GM23338 (cell line): ENCODE data around the gene PRR11. TPM values are rescaled to one million over a fixed set of nuclear protein-coding genes. Genes with fewer than 3 reads are reported as not detected.
A peak's percentile ranks its signal among the peaks of the same experiment; 100 is the strongest.

Experiments
- ATAC-seq: fragments of 200-7000 bp; cut with Tn5 transposase; 3 replicates; pipeline ENCODE4 v1.9.1; 2020
- DNase-seq: peaks from one replicate; pipeline ENCODE4 v3.0.0-alpha.2; 2015; ENCODE audit warnings: low spot score
- H2AFZ ChIP-seq: fragments of 200-600 bp; sonication (generic); 2 replicates; pipeline ENCODE4 v1.8.0; 2016; ENCODE audit warnings: antibody characterized with exemption, mild to moderate bottlenecking, moderate library complexity
- H3F3A ChIP-seq: fragments of 200-600 bp; sonication (generic); replicated peaks from 2 replicates; pipeline ENCODE4 v1.8.0; 2017; ENCODE audit warnings: antibody characterized with exemption, mixed run types, low read depth
- H3K27ac ChIP-seq: fragments of 200-600 bp; sonication (generic); 2 replicates; pipeline ENCODE4 v1.6.1; 2016; ENCODE audit warnings: low read depth
- H3K27me3 ChIP-seq: fragments of 200-600 bp; sonication (generic); 2 replicates; pipeline ENCODE4 v1.8.0; 2016; ENCODE audit warnings: mild to moderate bottlenecking, mixed run types, moderate library complexity; ENCODE audit not compliant: insufficient read depth
- H3K36me3 ChIP-seq: fragments of 200-600 bp; sonication (generic); 2 replicates; pipeline ENCODE4 v1.8.0; 2016; ENCODE audit warnings: mild to moderate bottlenecking; ENCODE audit not compliant: insufficient read depth
- H3K4me1 ChIP-seq: fragments of 200-600 bp; sonication (generic); 2 replicates; pipeline ENCODE4 v1.8.0; 2016; ENCODE audit warnings: mild to moderate bottlenecking, moderate library complexity; ENCODE audit not compliant: insufficient read depth
- H3K4me2 ChIP-seq: fragments of 200-600 bp; sonication (generic); 2 replicates; pipeline ENCODE4 v1.7.1; 2017; ENCODE audit warnings: mixed run types
- H3K4me3 ChIP-seq: fragments of 200-600 bp; sonication (generic); 2 replicates; pipeline ENCODE4 v1.6.1; 2016; ENCODE audit warnings: mixed run types
- H3K79me2 ChIP-seq: fragments of 200-600 bp; sonication (generic); replicated peaks from 2 replicates; pipeline ENCODE4 v1.8.0; 2017; ENCODE audit warnings: mild to moderate bottlenecking; ENCODE audit not compliant: insufficient read depth
- H3K9me2 ChIP-seq: fragments of 200-600 bp; sonication (generic); 2 replicates; pipeline ENCODE4 v1.8.0; 2017; ENCODE audit not compliant: insufficient read depth
- H4K20me1 ChIP-seq: fragments of 200-600 bp; sonication (generic); replicated peaks from 2 replicates; pipeline ENCODE4 v1.8.0; 2017; ENCODE audit warnings: mild to moderate bottlenecking; ENCODE audit not compliant: insufficient read depth
- H3K27ac Mint-ChIP-seq: 2 replicates; pipeline ENCODE4 v1.8.0; 2020; ENCODE audit warnings: inconsistent platforms, mild to moderate bottlenecking, moderate library complexity, mixed read lengths
- H3K27me3 Mint-ChIP-seq: 3 replicates; pipeline ENCODE4 v1.8.0; 2022; ENCODE audit warnings: low read depth, mild to moderate bottlenecking, moderate library complexity, mixed read lengths, inconsistent platforms; ENCODE audit not compliant: insufficient read depth, poor library complexity
- H3K36me3 Mint-ChIP-seq: 3 replicates; pipeline ENCODE4 v1.8.0; 2021; ENCODE audit warnings: low read depth, mild to moderate bottlenecking, inconsistent platforms, moderate library complexity, mixed read lengths
- H3K4me1 Mint-ChIP-seq: 3 replicates; pipeline ENCODE4 v1.8.0; 2020; ENCODE audit warnings: mild to moderate bottlenecking, inconsistent platforms, mixed read lengths
- H3K4me3 Mint-ChIP-seq: 3 replicates; pipeline ENCODE4 v1.8.0; 2021; ENCODE audit warnings: moderate library complexity, mild to moderate bottlenecking, inconsistent platforms, mixed read lengths
- H3K9me3 Mint-ChIP-seq: 3 replicates; pipeline ENCODE4 v1.8.0; 2020; ENCODE audit warnings: moderate library complexity, mild to moderate bottlenecking, inconsistent platforms, mixed read lengths
- CREB1 ChIP-seq: fragments of 250-450 bp; sonication (Bioruptor Pico); IDR thresholded peaks from 2 replicates; pipeline ENCODE4 v1.5.0; 2020; ENCODE audit warnings: low read depth, mild to moderate bottlenecking, moderate library complexity
- POLR2AphosphoS5 ChIP-seq: IDR thresholded peaks from 2 replicates; pipeline ENCODE4 v1.6.1; 2016; ENCODE audit warnings: antibody characterized with exemption, low read depth
- ZNF114 ChIP-seq: fragments of 250-450 bp; sonication (Bioruptor Pico); IDR thresholded peaks from 2 replicates; pipeline ENCODE4 v1.5.0; 2020; ENCODE audit warnings: mild to moderate bottlenecking, moderate library complexity
- ZNF331 ChIP-seq: fragments of 250-450 bp; sonication (Bioruptor Pico); IDR thresholded peaks from 2 replicates; pipeline ENCODE4 v1.5.0; 2020; ENCODE audit warnings: low read depth, mild to moderate bottlenecking, moderate library complexity
- polyA plus RNA-seq: library from polyadenylated mRNA; unstranded; fragments of >200 nt; fragmentation: Nextera tagmentation; extraction: Ambion mirVana; gene quantifications from 2 replicates; pipeline ENCODE4 v1.2.1, GENCODE V29; 2016
- total RNA-seq: library from RNA; depleted of rRNA; stranded (reverse); fragments of >200 nt; shearing (Covaris generic); gene quantifications from 2 replicates; pipeline ENCODE4 v1.2.3, GENCODE V29; 2014
- TF ChIP-seq, protein P1 (sequence below): fragments of 250-450 bp; sonication (Bioruptor Pico); IDR thresholded peaks from 2 replicates; pipeline ENCODE4 v1.5.0; 2020; ENCODE audit warnings: mild to moderate bottlenecking, moderate library complexity
- TF ChIP-seq, protein P2 (sequence below), 2 experiments: fragments of 200-600 bp in 1 of 2; sonication (generic) in 1 of 2; conservative IDR thresholded peaks; 2 replicates each; pipeline versions ENCODE4 v1.5.1 to v1.6.1; 2016 to 2017; ENCODE audit warnings: antibody characterized with exemption in 2 of 2, low read depth in 2 of 2, mild to moderate bottlenecking in 2 of 2, moderate library complexity in 1 of 2

Gene PRR11
- total and polyA plus RNA-seq, 2 experiments from 2014 or later, result 42.7 to 55.9 TPM

DNA sequence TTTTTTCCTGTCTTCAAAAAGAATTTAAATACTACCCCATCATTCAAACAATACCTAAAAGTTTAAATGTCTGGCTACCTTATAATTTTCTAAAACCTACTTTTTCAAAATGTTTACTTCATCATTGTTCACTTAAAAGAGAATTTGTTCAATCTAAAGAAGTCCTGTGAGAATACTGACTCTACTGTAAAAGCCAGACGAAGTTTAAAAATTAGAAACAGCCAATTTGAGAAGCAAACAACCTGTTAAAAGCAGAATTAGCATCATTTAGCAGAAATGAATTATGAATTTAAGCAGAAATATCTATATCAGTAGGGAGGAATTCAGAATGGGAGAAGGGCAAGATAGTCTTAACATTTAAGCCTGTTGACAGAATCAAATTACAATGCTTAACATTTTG lies 2.6 kb upstream of the PRR11 start (continued):
- TF ChIP-seq, protein P1, sequence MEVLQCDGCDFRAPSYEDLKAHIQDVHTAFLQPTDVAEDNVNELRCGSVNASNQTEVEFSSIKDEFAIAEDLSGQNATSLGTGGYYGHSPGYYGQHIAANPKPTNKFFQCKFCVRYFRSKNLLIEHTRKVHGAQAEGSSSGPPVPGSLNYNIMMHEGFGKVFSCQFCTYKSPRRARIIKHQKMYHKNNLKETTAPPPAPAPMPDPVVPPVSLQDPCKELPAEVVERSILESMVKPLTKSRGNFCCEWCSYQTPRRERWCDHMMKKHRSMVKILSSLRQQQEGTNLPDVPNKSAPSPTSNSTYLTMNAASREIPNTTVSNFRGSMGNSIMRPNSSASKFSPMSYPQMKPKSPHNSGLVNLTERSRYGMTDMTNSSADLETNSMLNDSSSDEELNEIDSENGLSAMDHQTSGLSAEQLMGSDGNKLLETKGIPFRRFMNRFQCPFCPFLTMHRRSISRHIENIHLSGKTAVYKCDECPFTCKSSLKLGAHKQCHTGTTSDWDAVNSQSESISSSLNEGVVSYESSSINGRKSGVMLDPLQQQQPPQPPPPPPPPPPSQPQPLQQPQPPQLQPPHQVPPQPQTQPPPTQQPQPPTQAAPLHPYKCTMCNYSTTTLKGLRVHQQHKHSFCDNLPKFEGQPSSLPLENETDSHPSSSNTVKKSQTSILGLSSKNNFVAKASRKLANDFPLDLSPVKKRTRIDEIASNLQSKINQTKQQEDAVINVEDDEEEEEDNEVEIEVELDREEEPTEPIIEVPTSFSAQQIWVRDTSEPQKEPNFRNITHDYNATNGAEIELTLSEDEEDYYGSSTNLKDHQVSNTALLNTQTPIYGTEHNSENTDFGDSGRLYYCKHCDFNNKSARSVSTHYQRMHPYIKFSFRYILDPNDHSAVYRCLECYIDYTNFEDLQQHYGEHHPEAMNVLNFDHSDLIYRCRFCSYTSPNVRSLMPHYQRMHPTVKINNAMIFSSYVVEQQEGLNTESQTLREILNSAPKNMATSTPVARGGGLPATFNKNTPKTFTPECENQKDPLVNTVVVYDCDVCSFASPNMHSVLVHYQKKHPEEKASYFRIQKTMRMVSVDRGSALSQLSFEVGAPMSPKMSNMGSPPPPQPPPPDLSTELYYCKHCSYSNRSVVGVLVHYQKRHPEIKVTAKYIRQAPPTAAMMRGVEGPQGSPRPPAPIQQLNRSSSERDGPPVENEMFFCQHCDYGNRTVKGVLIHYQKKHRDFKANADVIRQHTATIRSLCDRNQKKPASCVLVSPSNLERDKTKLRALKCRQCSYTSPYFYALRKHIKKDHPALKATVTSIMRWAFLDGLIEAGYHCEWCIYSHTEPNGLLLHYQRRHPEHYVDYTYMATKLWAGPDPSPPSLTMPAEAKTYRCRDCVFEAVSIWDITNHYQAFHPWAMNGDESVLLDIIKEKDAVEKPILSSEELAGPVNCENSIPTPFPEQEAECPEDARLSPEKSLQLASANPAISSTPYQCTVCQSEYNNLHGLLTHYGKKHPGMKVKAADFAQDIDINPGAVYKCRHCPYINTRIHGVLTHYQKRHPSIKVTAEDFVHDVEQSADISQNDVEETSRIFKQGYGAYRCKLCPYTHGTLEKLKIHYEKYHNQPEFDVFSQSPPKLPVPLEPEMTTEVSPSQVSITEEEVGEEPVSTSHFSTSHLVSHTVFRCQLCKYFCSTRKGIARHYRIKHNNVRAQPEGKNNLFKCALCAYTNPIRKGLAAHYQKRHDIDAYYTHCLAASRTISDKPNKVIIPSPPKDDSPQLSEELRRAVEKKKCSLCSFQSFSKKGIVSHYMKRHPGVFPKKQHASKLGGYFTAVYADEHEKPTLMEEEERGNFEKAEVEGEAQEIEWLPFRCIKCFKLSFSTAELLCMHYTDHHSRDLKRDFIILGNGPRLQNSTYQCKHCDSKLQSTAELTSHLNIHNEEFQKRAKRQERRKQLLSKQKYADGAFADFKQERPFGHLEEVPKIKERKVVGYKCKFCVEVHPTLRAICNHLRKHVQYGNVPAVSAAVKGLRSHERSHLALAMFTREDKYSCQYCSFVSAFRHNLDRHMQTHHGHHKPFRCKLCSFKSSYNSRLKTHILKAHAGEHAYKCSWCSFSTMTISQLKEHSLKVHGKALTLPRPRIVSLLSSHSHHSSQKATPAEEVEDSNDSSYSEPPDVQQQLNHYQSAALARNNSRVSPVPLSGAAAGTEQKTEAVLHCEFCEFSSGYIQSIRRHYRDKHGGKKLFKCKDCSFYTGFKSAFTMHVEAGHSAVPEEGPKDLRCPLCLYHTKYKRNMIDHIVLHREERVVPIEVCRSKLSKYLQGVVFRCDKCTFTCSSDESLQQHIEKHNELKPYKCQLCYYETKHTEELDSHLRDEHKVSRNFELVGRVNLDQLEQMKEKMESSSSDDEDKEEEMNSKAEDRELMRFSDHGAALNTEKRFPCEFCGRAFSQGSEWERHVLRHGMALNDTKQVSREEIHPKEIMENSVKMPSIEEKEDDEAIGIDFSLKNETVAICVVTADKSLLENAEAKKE, result no peak

DNA sequence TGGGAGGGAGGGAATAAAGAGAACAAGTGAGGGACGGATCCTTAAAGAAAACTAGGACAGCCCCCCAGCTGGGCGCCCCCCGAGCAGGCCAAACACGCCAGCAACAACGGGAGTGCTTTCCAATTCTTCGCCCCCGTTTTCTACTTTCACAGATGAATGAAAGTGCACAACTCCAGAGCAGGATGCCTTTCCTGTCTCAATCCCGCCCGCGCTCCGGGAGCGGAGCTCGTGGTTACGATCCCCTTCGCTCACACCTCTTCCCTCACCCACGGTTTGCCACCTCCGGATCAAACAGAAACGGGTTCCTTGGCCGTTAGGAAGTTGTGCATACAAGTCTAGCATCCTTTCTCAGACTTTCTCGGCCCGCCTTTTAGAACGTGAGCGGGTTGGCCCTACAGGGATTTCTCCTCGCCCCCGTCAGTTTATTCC lies 1.2 kb upstream of the PRR11 start:
- Mint-ChIP-seq H3K27me3 (peaks cover 7% of the 10 kb centered on the region), H3K9me3 (no peaks in the 10 kb centered on the region), H3K4me3 (no peak overlapping the region), H3K27ac (no peak overlapping the region), H3K4me1 (peaks cover 26% of the 10 kb centered on the region), H3K36me3 (peaks cover 6% of the 10 kb centered on the region; the same call in 2 of the 3 replicates)
- peak overlapping the region; percentile 77 for H3K4me3 ChIP-seq
- H2AFZ ChIP-seq, result no peak overlapping the region
- peak overlapping the region; percentile 92 for H3K27ac ChIP-seq
- H4K20me1 ChIP-seq, result peaks cover 17% of the 10 kb centered on the region
- peaks cover 27% of the 10 kb centered on the region for H3K4me1 ChIP-seq
- H3K4me2 ChIP-seq, result peak overlapping the region; percentile 84
- DNase-seq (peak; percentile 68), ATAC-seq (peak; percentile 2)
- H3F3A ChIP-seq, result no peaks in the 10 kb centered on the region
- H3K27me3 ChIP-seq, result no peaks in the 10 kb centered on the region
- H3K79me2 ChIP-seq, result peaks cover 84% of the 10 kb centered on the region
- no peaks in the 10 kb centered on the region for H3K9me2 ChIP-seq
- no peaks in the 10 kb centered on the region for H3K36me3 ChIP-seq
- TF ChIP-seq, protein P1, result no peak
- TF ChIP-seq CREB1 (no peak), ZNF331 (CRISPR knock-in tag) (no peak), POLR2AphosphoS5 (no peak), ZNF114 (no peak)
- TF ChIP-seq, protein P2, sequence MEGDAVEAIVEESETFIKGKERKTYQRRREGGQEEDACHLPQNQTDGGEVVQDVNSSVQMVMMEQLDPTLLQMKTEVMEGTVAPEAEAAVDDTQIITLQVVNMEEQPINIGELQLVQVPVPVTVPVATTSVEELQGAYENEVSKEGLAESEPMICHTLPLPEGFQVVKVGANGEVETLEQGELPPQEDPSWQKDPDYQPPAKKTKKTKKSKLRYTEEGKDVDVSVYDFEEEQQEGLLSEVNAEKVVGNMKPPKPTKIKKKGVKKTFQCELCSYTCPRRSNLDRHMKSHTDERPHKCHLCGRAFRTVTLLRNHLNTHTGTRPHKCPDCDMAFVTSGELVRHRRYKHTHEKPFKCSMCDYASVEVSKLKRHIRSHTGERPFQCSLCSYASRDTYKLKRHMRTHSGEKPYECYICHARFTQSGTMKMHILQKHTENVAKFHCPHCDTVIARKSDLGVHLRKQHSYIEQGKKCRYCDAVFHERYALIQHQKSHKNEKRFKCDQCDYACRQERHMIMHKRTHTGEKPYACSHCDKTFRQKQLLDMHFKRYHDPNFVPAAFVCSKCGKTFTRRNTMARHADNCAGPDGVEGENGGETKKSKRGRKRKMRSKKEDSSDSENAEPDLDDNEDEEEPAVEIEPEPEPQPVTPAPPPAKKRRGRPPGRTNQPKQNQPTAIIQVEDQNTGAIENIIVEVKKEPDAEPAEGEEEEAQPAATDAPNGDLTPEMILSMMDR (conservative IDR thresholded peaks at IDR 0.05; ENCODE audit: low read depth in 2 of 2), result no peak
